AG04449 (cell line): Measurements from ENCODE around the gene EXD3.
A peak's percentile ranks its signal among the peaks of the same experiment; 100 is the strongest.

Experiments used
- CTCF ChIA-PET: fragments of 350-600 bp; formaldehyde crosslinking; extraction: SDS; loops from one replicate; lab custom pipeline; 2021; ENCODE audit warnings: antibody characterized with exemption; lab: Yijun Ruan, JAX
- POLR2A ChIA-PET: fragments of 400-600, 350-600 bp; formaldehyde crosslinking; extraction: SDS; loops from one replicate; lab custom pipeline; 2020; ENCODE audit warnings: antibody characterized with exemption, inconsistent platforms; lab: Yijun Ruan, JAX
- DNase-seq: peaks from one replicate; pipeline ENCODE4 v3.0.0-alpha.2; 2010; ENCODE audit warnings: low read depth, low spot score
- H3K4me3 ChIP-seq: 2 replicates; pipeline ENCODE4 v1.5.1; 2011; ENCODE audit warnings: low read depth, mild to moderate bottlenecking, control low read depth, low read length
- TF ChIP-seq, protein P1 (sequence below): IDR thresholded peaks from one replicate; pipeline ENCODE4 v1.5.1; 2011; ENCODE audit warnings: mild to moderate bottlenecking, moderate library complexity, low read length, control low read depth, inconsistent platforms; ENCODE audit not compliant: insufficient read depth; ENCODE audit errors: missing control alignments

Gene EXD3

DNA sequence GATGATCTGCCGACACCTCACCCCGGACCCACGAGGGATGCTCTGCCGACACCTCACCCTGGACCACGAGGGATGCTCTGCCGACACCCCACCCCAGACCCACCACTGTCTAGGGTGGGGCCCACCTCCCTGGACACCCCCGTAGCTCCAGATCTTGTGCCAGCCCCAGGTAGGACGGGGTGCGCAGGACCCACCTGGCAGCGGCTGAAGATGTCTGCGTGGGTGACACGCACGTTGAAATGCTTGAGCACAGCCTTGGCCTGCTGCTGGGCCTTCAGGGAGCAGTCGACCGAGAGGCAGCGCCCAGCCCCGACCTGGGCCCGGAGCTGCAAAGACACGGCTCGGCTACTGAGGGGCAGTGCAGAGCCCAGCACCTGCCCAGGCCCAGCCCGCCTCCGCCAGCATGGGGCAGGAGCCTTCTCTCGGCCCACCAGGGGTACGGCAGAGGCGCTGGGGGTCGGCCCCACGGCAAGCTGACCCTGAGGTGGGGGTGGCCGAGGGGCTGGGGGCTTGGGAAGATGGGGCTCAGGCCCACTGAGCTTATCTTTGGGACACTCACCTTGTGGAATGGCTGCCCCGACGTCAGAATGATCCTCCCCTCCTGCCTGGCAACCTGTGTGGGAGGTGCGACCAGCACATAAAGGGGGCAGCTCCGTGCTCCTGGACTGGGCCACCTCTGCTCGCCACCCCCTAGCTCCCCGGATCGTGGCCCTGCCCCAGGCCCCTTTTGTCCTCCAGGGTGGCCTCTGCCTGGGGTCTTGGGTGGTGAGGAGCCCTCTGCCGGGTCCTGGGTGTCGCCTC lies 99.2 kb downstream of the EXD3 start:
- ChIA-PET CTCF (interaction anchor here (2.1 kb wide), 1 partner anchor 21 kb away, joined by 7 read pairs; the partner anchor contains the start of gene NRARP), POLR2A (no interaction called here)
- no peak overlapping the region for H3K4me3 ChIP-seq
- no peak for DNase-seq
- TF ChIP-seq, protein P1, sequence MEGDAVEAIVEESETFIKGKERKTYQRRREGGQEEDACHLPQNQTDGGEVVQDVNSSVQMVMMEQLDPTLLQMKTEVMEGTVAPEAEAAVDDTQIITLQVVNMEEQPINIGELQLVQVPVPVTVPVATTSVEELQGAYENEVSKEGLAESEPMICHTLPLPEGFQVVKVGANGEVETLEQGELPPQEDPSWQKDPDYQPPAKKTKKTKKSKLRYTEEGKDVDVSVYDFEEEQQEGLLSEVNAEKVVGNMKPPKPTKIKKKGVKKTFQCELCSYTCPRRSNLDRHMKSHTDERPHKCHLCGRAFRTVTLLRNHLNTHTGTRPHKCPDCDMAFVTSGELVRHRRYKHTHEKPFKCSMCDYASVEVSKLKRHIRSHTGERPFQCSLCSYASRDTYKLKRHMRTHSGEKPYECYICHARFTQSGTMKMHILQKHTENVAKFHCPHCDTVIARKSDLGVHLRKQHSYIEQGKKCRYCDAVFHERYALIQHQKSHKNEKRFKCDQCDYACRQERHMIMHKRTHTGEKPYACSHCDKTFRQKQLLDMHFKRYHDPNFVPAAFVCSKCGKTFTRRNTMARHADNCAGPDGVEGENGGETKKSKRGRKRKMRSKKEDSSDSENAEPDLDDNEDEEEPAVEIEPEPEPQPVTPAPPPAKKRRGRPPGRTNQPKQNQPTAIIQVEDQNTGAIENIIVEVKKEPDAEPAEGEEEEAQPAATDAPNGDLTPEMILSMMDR, result no peak

DNA sequence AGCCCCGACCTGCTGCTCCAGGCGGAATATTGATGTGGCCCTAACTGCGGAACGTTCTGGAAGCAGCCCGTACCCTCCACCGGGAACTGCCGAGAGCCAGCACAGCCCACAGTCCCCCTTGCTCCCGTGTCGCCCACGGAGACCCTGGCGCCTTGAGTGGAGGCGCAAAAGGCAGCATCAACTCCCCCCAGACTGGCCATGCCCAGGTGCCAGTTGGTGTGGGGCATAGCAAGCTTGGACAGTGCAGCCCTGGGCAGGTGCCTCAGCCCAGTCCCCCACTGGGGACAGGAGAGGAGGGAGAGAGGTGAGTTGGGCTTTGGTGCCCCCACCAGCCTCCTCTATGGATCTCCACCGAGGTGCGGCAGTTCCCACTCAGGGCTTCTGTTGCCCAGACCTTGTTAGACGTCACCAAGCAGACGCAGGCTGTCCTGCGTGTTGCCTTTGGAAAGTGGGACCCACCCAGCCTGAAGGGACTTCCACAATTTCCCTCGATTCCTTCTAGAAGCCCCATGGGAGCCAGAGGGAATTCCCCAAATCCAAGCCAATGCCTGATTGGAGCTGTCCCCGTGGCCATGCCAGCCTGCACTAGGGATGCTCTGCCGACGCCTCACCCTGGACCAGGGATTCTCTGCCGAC lies 101.1 kb downstream of the EXD3 start:
- no peak overlapping the region for H3K4me3 ChIP-seq
- TF ChIP-seq, protein P1, result no peak
- no peak for DNase-seq
- ChIA-PET CTCF (no interaction called here), POLR2A (no interaction called here)

DNA sequence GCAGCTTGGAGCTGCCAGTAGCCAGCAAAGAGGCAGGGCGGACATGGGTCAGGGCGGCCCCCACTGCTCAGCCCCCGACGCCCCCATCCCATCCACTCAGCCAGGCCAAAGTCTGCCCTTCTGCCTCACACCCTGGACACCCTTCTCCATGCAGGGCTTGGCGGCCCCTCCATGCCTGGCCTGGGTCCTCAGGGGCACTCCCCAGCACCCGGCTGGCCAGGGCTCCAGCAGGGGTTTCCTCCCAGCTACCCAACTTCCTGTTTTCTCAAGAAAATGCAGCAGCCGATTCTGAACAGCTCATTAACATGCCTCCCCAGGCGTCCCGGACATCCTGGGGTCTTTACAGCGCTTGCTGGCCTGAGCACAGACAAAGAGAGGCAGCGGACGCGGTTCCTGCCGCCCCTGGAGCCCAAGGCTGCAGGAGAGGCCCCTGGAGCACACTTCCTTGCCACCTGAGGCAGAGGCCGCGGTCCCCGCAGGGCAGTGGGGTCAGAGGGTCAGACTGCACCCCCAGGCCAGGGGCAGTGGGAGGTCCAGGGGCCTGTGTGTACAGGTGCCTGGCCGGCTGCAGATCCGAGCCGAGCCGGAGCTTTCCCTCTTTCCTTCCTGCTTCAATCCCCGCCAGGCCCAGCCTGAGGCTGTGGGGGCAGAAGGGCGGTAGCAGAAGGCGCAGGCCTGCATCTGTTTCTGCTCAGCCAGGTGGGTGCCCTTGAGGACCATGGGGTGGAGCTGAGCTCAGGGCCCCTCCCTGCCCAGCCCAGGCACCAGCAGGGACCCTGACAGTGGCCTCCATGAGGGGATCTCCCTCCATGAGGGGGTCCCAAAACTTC lies 102.2 kb downstream of the EXD3 start:
- POLR2A ChIA-PET, result no interaction called here
- no peak overlapping the region for H3K4me3 ChIP-seq
- CTCF ChIA-PET, result interaction anchor here (0.6 kb wide), 1 partner anchor 19 kb away, joined by 3 read pairs; the partner anchor contains the start of gene NRARP
- DNase-seq, result no peak
- TF ChIP-seq, protein P1, result no peak

DNA sequence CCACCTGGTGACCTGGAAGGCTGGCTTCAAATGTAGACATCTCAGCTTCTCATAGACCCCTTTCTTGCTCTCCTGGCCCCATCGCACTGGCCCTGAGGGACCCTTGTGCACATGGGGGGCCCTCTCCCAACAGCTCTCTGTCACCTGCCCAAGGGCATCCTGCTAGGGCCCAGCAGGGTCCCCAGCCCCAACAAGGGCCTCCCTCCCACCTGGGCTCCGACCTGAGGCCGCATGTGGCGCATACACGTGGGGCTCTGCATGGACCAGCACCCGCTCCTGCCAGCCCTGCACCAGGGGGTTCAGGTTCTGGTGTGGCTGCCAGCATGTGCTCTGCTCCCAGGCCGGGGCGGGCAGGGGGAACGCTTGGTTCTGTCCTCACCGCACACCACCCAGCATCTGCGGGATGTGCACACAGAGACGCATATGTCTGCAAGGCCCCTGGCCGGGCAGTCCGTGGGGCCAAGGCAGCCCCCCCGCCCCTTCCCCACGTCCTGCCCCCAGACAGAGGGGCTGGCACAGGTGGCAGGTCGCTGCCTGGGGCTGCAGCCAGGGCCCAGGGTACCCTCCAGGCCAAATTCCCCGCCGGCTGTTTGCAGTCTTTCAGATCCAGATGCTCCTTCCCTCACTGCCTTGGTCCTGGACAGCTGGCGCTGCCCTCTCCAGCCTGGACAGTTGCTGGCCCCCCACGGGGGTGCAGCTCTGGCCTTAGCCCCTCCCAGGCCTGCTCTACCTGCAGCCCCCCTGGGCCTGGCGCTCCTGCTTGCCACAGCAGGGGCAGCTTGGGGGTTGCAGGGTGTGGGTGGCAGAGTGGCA lies 103.0 kb downstream of the EXD3 start:
- ChIA-PET POLR2A (no interaction called here), CTCF (interaction anchor here (1.3 kb wide), 1 partner anchor 17 kb away, joined by 6 read pairs; the partner anchor contains the start of gene NRARP)
- no peak overlapping the region for H3K4me3 ChIP-seq
- TF ChIP-seq, protein P1, result no peak
- no peak for DNase-seq

DNA sequence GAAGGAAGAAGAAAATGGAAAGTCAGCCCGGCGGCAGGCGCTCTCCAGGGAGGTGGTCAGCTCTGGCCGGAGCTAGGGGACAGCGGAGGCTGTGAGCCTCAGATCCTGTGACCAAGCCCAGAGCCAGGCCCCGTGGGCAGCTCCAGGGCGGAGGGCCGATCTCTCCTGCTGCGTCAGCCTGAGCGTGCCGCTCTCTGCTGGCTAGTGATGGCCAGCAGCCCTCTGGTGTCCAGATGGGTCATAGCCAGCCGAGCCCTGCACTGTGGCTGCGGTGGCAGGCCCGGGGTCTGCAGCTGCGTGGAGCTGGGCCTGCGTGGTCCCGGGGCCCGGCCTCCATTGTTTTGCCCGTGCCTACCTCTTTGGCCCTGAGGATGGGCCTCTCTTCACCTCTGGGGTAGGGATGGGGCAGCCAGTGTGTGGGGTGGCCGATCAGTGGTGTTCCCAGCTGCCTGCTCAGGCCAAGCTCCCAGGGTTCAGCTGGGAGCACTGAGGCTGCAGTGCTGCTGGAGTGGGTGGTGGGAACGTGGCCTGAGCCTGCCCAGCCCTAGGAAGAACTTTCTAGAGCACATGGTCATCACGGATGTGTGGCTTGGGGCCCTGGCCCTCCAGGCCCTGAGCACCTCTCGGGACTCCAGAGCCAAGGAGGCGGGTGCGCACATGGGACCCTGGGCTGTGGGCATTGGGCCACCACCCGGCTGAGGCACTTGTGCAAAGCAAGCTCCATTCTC lies 103.8 kb downstream of the EXD3 start:
- CTCF ChIA-PET, result interaction anchor here (1.3 kb wide), 1 partner anchor 17 kb away, joined by 6 read pairs; the partner anchor contains the start of gene NRARP
- DNase-seq, result no peak
- no peak overlapping the region for H3K4me3 ChIP-seq
- TF ChIP-seq, protein P1, result peak; percentile 18
- POLR2A ChIA-PET, result no interaction called here
